ENCODE measurements around the gene CERT1.

Gene CERT1

GRCh38 chr5:75341934-75342333, 169.5 kb downstream of the CERT1 start:
- POLR2A ChIA-PET = interaction anchor here (0.7 to 1.0 kb wide), 2 partner anchors 289 to 375 kb away, joined by 3 to 4 read pairs; partner anchors contain the start of genes GCNT4 and POC5
- Histone ChIP-seq H3K36me3 (ENCODE audit: control insufficient read depth in 2 of 2, insufficient read depth in 1 of 2, low read length in 2 of 2) (peaks cover 25 to 41% of the 10 kb centered on the region in 2 experiments), H3K27ac (ENCODE audit: extremely low read depth, low read depth, low read length) (no peak overlapping the region)

GRCh38 chr5:75340714-75341478, 170.5 kb downstream of the CERT1 start:
- Histone ChIP-seq H3K4me1 (ENCODE audit: control insufficient read depth, insufficient read depth, low read length) (peaks cover 19% of the 10 kb centered on the region), H3K36me3 (ENCODE audit: control insufficient read depth in 2 of 2, insufficient read depth in 1 of 2, low read length in 2 of 2) (peaks cover 15 to 31% of the 10 kb centered on the region in 2 experiments), H3K4me3 (ENCODE audit: low read depth, low read length) (no peak overlapping the region), H3K9me3 (ENCODE audit: control insufficient read depth, insufficient read depth, low read depth, low read length) (no peaks in the 10 kb centered on the region), H3K27ac (ENCODE audit: extremely low read depth, low read depth, low read length) (no peak overlapping the region)
- ChIA-PET POLR2A (interaction anchor here (0.7 to 1.0 kb wide), 2 partner anchors 288 to 376 kb away, joined by 3 to 4 read pairs; partner anchors contain the start of genes GCNT4 and POC5), CTCF (interaction anchor here (0.7 to 1.7 kb wide), 8 partner anchors 10 to 1886 kb away, joined by 3 to 6 read pairs (median 4); no protein-coding TSS in a partner anchor)
- TF ChIP-seq BCL6B (tag by site-specific recombination; IDR thresholded peaks at IDR 0.05) (no peak), SCRT1 (tag by site-specific recombination; IDR thresholded peaks at IDR 0.05; ENCODE audit: borderline replicate concordance) (0 out of 2 replicates have a peak, but pooled peaks have one; percentile 26), ZNF416 (tag by site-specific recombination; IDR thresholded peaks at IDR 0.05) (no peak), ZNF133 (tag by site-specific recombination; IDR thresholded peaks at IDR 0.05) (no peak), ZNF157 (tag by site-specific recombination; IDR thresholded peaks at IDR 0.05) (no peak), ZNF174 (tag by site-specific recombination; IDR thresholded peaks at IDR 0.05) (no peak), FEZF1 (tag by site-specific recombination; IDR thresholded peaks at IDR 0.05) (peak; percentile 67), ZNF701 (tag by site-specific recombination; IDR thresholded peaks at IDR 0.05) (no peak), ZBTB21 (tag by site-specific recombination; IDR thresholded peaks at IDR 0.05) (no peak), ZNF677 (tag by site-specific recombination; IDR thresholded peaks at IDR 0.05) (no peak), ZNF138 (tag by site-specific recombination; IDR thresholded peaks at IDR 0.05; ENCODE audit: borderline replicate concordance) (no peak), YY2 (tag by site-specific recombination; IDR thresholded peaks at IDR 0.05) (no peak), ZNF596 (tag by site-specific recombination; IDR thresholded peaks at IDR 0.05) (no peak), ZBTB8A (tag by site-specific recombination; IDR thresholded peaks at IDR 0.05) (no peak), ZBTB1 (tag by site-specific recombination; IDR thresholded peaks at IDR 0.05) (no peak)

More at GRCh38 chr5:75341934-75342333, 169.5 kb downstream of the CERT1 start:
- H3K9me3 ChIP-seq (ENCODE audit: control insufficient read depth, insufficient read depth, low read depth, low read length) = no peaks in the 10 kb centered on the region
- CTCF ChIA-PET = interaction anchor here (0.7 to 1.7 kb wide), 3 partner anchors 9 to 106 kb away, joined by 3 to 4 read pairs (median 3); no protein-coding TSS in a partner anchor
- TF ChIP-seq ZNF776 (tag by site-specific recombination; IDR thresholded peaks at IDR 0.05; ENCODE audit: borderline replicate concordance) (no peak), KLF1 (tag by site-specific recombination; IDR thresholded peaks at IDR 0.05) (no peak), ZNF37A (tag by site-specific recombination; IDR thresholded peaks at IDR 0.05) (no peak), ZNF112 (tag by site-specific recombination; IDR thresholded peaks at IDR 0.05) (no peak), ZNF121 (tag by site-specific recombination; IDR thresholded peaks at IDR 0.05) (no peak), ZNF266 (tag by site-specific recombination; IDR thresholded peaks at IDR 0.05; ENCODE audit: low read depth) (no peak), TCF7L2 (IDR thresholded peaks at IDR 0.05; ENCODE audit: borderline replicate concordance, low read depth, low read length) (no peak), OVOL3 (tag by site-specific recombination; IDR thresholded peaks at IDR 0.05) (no peak), ZBTB26 (tag by site-specific recombination; optimal IDR thresholded peaks at IDR 0.05) (no peak), ZNF513 (tag by site-specific recombination; IDR thresholded peaks at IDR 0.05) (0 out of 2 replicates have a peak, but pooled peaks have one; percentile 11), ZNF561 (tag by site-specific recombination; IDR thresholded peaks at IDR 0.05; ENCODE audit: borderline replicate concordance) (no peak), ZNF10 (tag by site-specific recombination; IDR thresholded peaks at IDR 0.05) (no peak), ZNF19 (tag by site-specific recombination; IDR thresholded peaks at IDR 0.05; ENCODE audit: low read depth) (no peak)
- TF ChIP-seq, protein P1, sequence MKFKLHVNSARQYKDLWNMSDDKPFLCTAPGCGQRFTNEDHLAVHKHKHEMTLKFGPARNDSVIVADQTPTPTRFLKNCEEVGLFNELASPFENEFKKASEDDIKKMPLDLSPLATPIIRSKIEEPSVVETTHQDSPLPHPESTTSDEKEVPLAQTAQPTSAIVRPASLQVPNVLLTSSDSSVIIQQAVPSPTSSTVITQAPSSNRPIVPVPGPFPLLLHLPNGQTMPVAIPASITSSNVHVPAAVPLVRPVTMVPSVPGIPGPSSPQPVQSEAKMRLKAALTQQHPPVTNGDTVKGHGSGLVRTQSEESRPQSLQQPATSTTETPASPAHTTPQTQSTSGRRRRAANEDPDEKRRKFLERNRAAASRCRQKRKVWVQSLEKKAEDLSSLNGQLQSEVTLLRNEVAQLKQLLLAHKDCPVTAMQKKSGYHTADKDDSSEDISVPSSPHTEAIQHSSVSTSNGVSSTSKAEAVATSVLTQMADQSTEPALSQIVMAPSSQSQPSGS (tag by site-specific recombination; IDR thresholded peaks at IDR 0.05; ENCODE audit: low read depth) = no peak
- TF ChIP-seq, protein P2, sequence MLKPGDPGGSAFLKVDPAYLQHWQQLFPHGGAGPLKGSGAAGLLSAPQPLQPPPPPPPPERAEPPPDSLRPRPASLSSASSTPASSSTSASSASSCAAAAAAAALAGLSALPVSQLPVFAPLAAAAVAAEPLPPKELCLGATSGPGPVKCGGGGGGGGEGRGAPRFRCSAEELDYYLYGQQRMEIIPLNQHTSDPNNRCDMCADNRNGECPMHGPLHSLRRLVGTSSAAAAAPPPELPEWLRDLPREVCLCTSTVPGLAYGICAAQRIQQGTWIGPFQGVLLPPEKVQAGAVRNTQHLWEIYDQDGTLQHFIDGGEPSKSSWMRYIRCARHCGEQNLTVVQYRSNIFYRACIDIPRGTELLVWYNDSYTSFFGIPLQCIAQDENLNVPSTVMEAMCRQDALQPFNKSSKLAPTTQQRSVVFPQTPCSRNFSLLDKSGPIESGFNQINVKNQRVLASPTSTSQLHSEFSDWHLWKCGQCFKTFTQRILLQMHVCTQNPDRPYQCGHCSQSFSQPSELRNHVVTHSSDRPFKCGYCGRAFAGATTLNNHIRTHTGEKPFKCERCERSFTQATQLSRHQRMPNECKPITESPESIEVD (tag by site-specific recombination; IDR thresholded peaks at IDR 0.05) = peak; percentile 60
- H3K4me3 ChIP-seq (ENCODE audit: low read depth, low read length) = no peak overlapping the region
- peaks cover 19% of the 10 kb centered on the region for H3K4me1 ChIP-seq (ENCODE audit: control insufficient read depth, insufficient read depth, low read length)

Measured in HEK293 (cell line).